Pancreas (tissue), 10 donors: Measurements from ENCODE around the gene MYZAP. TPM values are rescaled to one million over a fixed set of nuclear protein-coding genes. Genes with fewer than 3 reads are reported as not detected.

ENCODE experiments used
- ATAC-seq, 4 donors: fragments of 200-7000 bp; cut with Tn5 transposase; one replicate each; pipeline versions ENCODE4 v1.8.0 to v1.9.1; 2020; ENCODE audit warnings: mild to moderate bottlenecking in 4 of 4, moderate library complexity in 4 of 4
- DNase-seq, 6 donors: peaks; one replicate each; pipeline ENCODE4 v3.0.0-alpha.2; 2020
- FAIRE-seq: peaks from 2 replicates; lab custom pipeline; 2012; peaks lifted over from hg19 to GRCh38; lab: Jason Lieb, UNC
- H3K27ac ChIP-seq, 4 donors: fragments of 200-600 bp; sonication (generic); 1 replicate in 3 of 4; 2 replicates in 1 of 4; pipeline versions ENCODE4 v1.5.0 to v1.8.0; 2020
- H3K27me3 ChIP-seq, 4 donors: fragments of 200-600 bp; one replicate each; pipeline ENCODE4 v1.8.0; 2021
- H3K36me3 ChIP-seq, 3 donors: fragments of 200-600 bp; sonication (generic) in 1 of 3; one replicate each; pipeline versions ENCODE4 v1.5.0 to v1.8.0; 2020 to 2021
- H3K4me1 ChIP-seq, 3 donors: fragments of 200-600 bp; one replicate each; pipeline ENCODE4 v1.8.0; 2021
- H3K4me3 ChIP-seq, 4 donors: fragments of 200-600 bp; sonication (generic) in 2 of 4; one replicate each; pipeline versions ENCODE4 v1.5.0 to v1.8.0; 2020 to 2021
- H3K9me3 ChIP-seq, 4 donors: fragments of 200-600 bp; one replicate each; pipeline ENCODE4 v1.8.0; 2021
- CTCF ChIP-seq, 4 donors: fragments of 200-600 bp; sonication (generic) in 3 of 4; IDR thresholded peaks; one replicate each; pipeline versions ENCODE4 v1.5.0 to v1.8.0; 2021; ENCODE audit warnings: antibody characterized with exemption in 4 of 4
- WGBS, 2 donors: extraction: QIAGEN DNeasy Blood & Tissue Kit; methylation state at CpG; one replicate each; pipeline ENCODE4 v1.1.7; 2013; 5-methylcytosine and 5-hydroxymethylcytosine counted together
- intact Hi-C, 3 donors: fragments of 100-400 bp; cut with DNase I; formaldehyde crosslinking; loops; one replicate each; pipeline versions ENCODE4 v1.11.1 to v1.14.2; 2022
- polyA plus RNA-seq, 2 donors: library from polyadenylated mRNA; stranded (reverse); fragments of 200-250 nt; gene quantifications; one replicate each; pipeline ENCODE4 v1.2.3, GENCODE V29; 2013
- total RNA-seq, 6 donors: library from RNA; stranded (reverse); fragmentation: NEBNext Ultra II Directional in 4 of 6; extraction: Animal tissue kit (Norgen Biotek cat#: 25700) in 4 of 6; gene quantifications; one replicate each; pipeline versions ENCODE4 v1.2.1 to v1.2.4, GENCODE V29; 2021 to 2023
- donor health status: healthy with polysubstance abuse.
- donor health status: DM: no; HTN: no; CAD: no; lungs with moderate emphysema.
- donor health status: DM: no; HTN: no; CAD: no.
- donor health status: control.
- donor health status: control.
- donor health status: Bipolar disorder and iron deficiency.
- donor health status: DM: yes; HTN: yes; CAD: no.
- donor health status: DM: no; HTN: no; CAD: no.
- donor health status: DM: no; HTN: no; CAD: no.
- donor health status: DM: yes; HTN: yes; CAD: no.

The MYZAP gene
- total and polyA plus RNA-seq, 8 donors = 5.4 to 13.4 (median 9.4) TPM

- Histone ChIP-seq H3K36me3 (no peaks in the 10 kb centered on the region), H3K27ac (no peak overlapping the region), H3K4me3 (no peak overlapping the region), H3K4me1 (peaks cover 13 to 18% (median 18%) of the 10 kb centered on the region in 3 donors), H3K9me3 (no peaks in the 10 kb centered on the region), H3K27me3 (no peaks in the 10 kb centered on the region)
- TF ChIP-seq CTCF (IDR thresholded peaks at IDR 0.05) = no peak
- DNase-seq (no peak), ATAC-seq (no peak), FAIRE-seq (no peak)
- intact Hi-C loops = no loop called here
- WGBS, 2 donors = 74 to 82% methylated on average over 6 of the region's 6 CpGs
Measured at GRCh38 chr15:57578288-57578900, 13.3 kb upstream of the MYZAP start.

- ATAC-seq = peak; percentile 55 to 82 (median 68)
- FAIRE-seq = no peak
- peak overlapping the region in 2 of 4 donors; percentile 13 to 64 for H3K27ac ChIP-seq
- H3K9me3 ChIP-seq = no peaks in the 10 kb centered on the region
- no peaks in the 10 kb centered on the region for H3K36me3 ChIP-seq
- WGBS, 2 donors = 51 to 56% methylated on average over 8 of the region's 8 CpGs
- no peak overlapping the region for H3K4me3 ChIP-seq
- DNase-seq = peak in 1 of 6 donors; percentile 63
- TF ChIP-seq CTCF (IDR thresholded peaks at IDR 0.05) = no peak
- intact Hi-C loops = no loop called here
- no peaks in the 10 kb centered on the region for H3K27me3 ChIP-seq
- peaks cover 13 to 18% (median 18%) of the 10 kb centered on the region in 3 donors for H3K4me1 ChIP-seq
Measured at GRCh38 chr15:57580428-57580827, 11.3 kb upstream of the MYZAP start.

GRCh38 chr15:57580866-57581265 is 10.8 kb upstream of the MYZAP start:
- ATAC-seq = peak; percentile 87 to 94 (median 91)
- FAIRE-seq = no peak
- no peak overlapping the region for H3K4me3 ChIP-seq
- H3K9me3 ChIP-seq = no peaks in the 10 kb centered on the region
- H3K4me1 ChIP-seq = peaks cover 13 to 18% (median 18%) of the 10 kb centered on the region in 3 donors
- TF ChIP-seq CTCF (IDR thresholded peaks at IDR 0.05) = no peak
- no peaks in the 10 kb centered on the region for H3K27me3 ChIP-seq
- peak overlapping the region in 2 of 4 donors; percentile 13 to 64 for H3K27ac ChIP-seq
- 8 to 17% methylated on average over 5 of the region's 5 CpGs for WGBS, 2 donors
- peak in 4 of 6 donors; percentile 42 to 69 (median 54) for DNase-seq
- intact Hi-C loops = no loop called here
- no peaks in the 10 kb centered on the region for H3K36me3 ChIP-seq

GRCh38 chr15:57582090-57582489 is 9.6 kb upstream of the MYZAP start:
- ATAC-seq (no peak), DNase-seq (no peak), FAIRE-seq (no peak)
- H3K36me3 ChIP-seq = no peaks in the 10 kb centered on the region
- 80 to 90% methylated on average over 1 of the region's 1 CpG for WGBS, 2 donors
- TF ChIP-seq CTCF (IDR thresholded peaks at IDR 0.05) = no peak
- H3K4me1 ChIP-seq = peaks cover 13 to 18% (median 18%) of the 10 kb centered on the region in 3 donors
- H3K27ac ChIP-seq = no peak overlapping the region
- intact Hi-C loops = no loop called here
- no peaks in the 10 kb centered on the region for H3K27me3 ChIP-seq
- no peak overlapping the region for H3K4me3 ChIP-seq
- H3K9me3 ChIP-seq = no peaks in the 10 kb centered on the region

GRCh38 chr15:57583282-57583681 is 8.4 kb upstream of the MYZAP start:
- H3K4me3 ChIP-seq = no peak overlapping the region
- H3K27me3 ChIP-seq = no peaks in the 10 kb centered on the region
- no peaks in the 10 kb centered on the region for H3K36me3 ChIP-seq
- TF ChIP-seq CTCF (IDR thresholded peaks at IDR 0.05) = no peak
- intact Hi-C loops = no loop called here
- no peak for DNase-seq
- peaks cover 13 to 18% (median 18%) of the 10 kb centered on the region in 3 donors for H3K4me1 ChIP-seq
- H3K9me3 ChIP-seq = no peaks in the 10 kb centered on the region
- FAIRE-seq = no peak
- no peak for ATAC-seq
- H3K27ac ChIP-seq = no peak overlapping the region
- WGBS, 2 donors = 93 to 97% methylated on average over 2 of the region's 2 CpGs
